GM19452 (cell line): ENCODE results near the gene S100B.
"Not testable (repeated sequence)": the region's sequence is repeated elsewhere in the genome, so short reads cannot be mapped to it uniquely, and the experiment has no call there.

Source experiments
- ATAC-seq: cut with Tn5 transposase; IDR thresholded peaks from one replicate; pipeline ENCODE4 v1.9.1; 2021; ENCODE audit not compliant: unreplicated experiment

The S100B gene

GRCh38 chr21:46604329-46604974 is 430 bp downstream of the S100B start:
- no peak for ATAC-seq

- ATAC-seq, result no peak
Observed at GRCh38 chr21:46603228-46603627, 1.7 kb downstream of the S100B start.

GRCh38 chr21:46600978-46601377 is 3.9 kb downstream of the S100B start:
- ATAC-seq, result no peak

- ATAC-seq, result no peak
Observed at GRCh38 chr21:46600305-46600704, 4.6 kb downstream of the S100B start.

- ATAC-seq, result no peak
Observed at GRCh38 chr21:46598581-46599572, 6.0 kb downstream of the S100B start.

- ATAC-seq, result no peak
Observed at GRCh38 chr21:46597896-46598343, 7.0 kb downstream of the S100B start.

GRCh38 chr21:46597031-46597430 is 7.9 kb downstream of the S100B start:
- no peak for ATAC-seq

GRCh38 chr21:46596201-46596600 is 8.7 kb downstream of the S100B start:
- no peak for ATAC-seq

GRCh38 chr21:46594276-46594675 is 10.6 kb downstream of the S100B start:
- ATAC-seq, result no peak

GRCh38 chr21:46585191-46585953 is 19.5 kb downstream of the S100B start:
- ATAC-seq, result no peak

GRCh38 chr21:46581780-46582307 is 23.0 kb downstream of the S100B start:
- ATAC-seq, result no peak

GRCh38 chr21:46579394-46579793 is 25.5 kb downstream of the S100B start:
- ATAC-seq, result not testable (repeated sequence)

GRCh38 chr21:46577786-46578185 is 27.1 kb downstream of the S100B start:
- not testable (repeated sequence) for ATAC-seq

- ATAC-seq, result no peak
Observed at GRCh38 chr21:46572850-46573249, 32.0 kb downstream of the S100B start.

GRCh38 chr21:46570631-46571030 is 34.3 kb downstream of the S100B start:
- no peak for ATAC-seq

GRCh38 chr21:46570119-46570518 is 34.8 kb downstream of the S100B start:
- no peak for ATAC-seq

GRCh38 chr21:46569081-46569480 is 35.8 kb downstream of the S100B start:
- no peak for ATAC-seq

- no peak for ATAC-seq
Observed at GRCh38 chr21:46568562-46568961, 36.3 kb downstream of the S100B start.

- no peak for ATAC-seq
Observed at GRCh38 chr21:46567348-46567747, 37.5 kb downstream of the S100B start.

GRCh38 chr21:46564391-46564790 is 40.5 kb downstream of the S100B start:
- no peak for ATAC-seq
